ENCODE results near the gene ELMO1.

ELMO1 gene

DNA sequence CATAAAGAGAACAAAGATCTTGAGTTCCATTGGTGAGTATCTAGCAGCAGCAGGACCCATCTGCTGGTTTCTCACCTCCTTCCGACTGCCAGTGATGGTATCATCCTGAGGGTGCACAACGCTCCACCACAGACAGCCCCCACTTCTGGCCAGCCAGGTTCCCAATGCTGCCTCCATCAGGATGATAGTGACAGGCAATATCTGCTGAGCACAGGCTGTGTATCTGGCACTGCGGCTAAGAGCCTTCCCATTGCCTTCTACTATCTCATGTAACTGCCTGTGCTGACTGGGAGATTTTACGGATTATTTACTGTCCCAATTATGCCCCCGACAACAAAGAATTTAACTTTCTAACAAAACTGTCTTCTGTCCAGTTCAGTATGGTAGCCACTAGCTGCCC, 372.0 kb downstream of the ELMO1 start:
- no peak for DNase-seq

DNA sequence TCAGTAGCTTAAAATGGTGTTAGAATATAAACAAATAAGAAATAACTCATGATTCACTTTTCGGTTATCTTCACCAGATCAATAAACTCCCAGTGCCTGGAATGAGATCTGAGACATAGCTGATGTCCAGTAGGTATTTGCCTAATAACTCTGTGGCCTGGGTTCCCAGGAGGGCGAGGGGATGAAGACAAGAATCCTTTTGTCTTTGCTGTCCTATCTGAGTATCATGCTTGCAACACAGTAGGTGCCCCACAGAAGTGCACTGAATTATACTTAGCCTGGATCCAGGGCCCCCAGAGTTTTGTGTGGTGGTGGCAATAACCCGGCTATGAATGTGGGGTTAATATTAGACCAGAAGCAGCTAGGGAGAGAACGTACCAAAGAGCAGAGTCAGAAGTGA, 374.3 kb downstream of the ELMO1 start:
- no peak for DNase-seq

DNA sequence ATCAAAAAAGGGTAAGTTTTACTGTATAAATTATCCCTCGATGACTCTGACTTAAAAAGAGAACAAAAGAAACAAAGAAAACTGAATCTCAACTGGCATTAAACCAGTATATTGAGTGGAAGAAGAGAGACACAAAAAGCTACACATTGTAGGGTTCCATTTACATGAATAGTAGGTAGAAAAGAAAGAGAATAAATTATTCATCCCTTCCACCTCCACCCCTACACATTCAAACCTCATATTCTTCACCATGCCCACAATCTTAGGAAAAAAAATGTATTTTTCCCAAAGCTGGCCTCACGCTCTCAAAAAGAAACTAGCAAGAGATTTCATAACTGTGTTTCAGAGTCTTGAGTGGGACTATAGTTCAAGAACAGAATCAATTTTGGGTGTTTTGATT, 377.5 kb downstream of the ELMO1 start:
- no peak for DNase-seq

DNA sequence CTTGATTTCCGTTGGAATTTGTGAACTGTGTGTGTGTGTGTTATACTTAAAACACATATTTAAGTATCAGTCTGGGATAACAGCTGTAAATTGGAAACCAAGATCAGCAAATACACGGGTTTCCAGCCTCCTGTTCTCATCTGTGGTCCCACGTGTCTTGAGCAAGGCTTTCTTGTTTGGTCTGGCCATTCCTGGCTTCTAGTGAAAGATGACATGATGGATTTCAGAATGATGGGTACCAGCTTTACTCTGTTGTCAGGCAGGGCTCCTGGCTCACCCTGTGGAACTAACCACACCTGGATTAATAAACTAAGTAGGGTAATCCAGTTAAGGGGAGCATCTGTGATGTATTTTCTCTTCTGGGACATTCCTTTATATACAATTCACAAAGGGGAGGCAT, 378.2 kb downstream of the ELMO1 start:
- DNase-seq = no peak

DNA sequence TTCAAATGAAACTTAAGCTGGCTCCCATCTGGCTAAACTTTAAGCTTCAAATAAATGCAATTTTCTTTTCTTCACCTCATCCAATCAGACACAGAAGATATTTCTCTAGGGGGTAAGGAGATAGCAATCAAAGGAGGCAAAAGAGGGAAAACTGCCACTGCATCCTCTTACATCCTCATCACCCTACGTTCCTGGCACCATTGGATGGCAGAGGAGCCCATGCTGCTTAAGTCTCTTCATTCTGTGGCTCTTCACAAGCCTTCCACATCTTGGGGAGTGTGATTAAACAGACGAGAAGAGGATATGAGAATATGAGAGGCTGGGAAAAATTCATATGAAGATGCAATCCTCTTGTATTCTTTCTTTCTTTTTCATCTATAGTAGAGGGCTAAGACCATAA, 378.6 kb downstream of the ELMO1 start:
- DNase-seq = no peak

DNA sequence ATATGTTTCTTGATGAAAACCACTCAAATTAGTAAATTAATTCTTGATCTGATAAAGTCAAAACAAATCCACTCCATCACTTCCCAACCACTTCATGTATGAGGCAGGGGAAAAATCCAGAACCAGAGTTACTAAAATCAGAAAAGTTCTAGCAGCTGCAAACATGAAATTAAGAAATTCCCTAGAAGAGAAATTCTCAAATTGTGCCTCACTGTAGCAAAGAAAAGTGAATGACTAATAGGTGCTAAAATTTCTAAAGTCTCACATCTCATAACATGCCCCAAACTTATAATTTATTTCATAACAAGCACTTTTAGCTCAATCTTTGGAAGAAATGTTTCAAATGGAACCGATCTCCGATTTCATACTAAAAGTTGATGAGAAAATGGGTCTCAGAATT, 379.3 kb downstream of the ELMO1 start:
- DNase-seq = no peak

DNA sequence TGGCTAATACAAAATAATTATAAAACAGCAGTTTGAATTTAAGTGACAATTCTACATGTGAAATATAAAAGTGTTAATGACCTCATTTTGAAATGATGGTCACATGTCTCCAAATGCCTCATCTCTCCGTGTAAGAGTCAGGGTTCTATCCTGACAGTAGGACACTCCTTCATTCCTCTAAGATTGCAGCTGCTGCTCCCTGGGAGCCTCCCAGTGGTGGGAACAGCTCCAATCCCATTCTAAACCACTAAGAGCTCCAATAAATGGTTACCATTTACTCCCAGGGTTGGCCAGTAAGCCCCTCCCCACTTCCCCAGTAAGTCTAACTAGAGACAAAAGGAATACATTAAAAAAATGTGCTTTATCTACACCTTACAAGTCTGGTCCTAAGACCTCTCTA, 379.8 kb downstream of the ELMO1 start:
- DNase-seq = no peak

DNA sequence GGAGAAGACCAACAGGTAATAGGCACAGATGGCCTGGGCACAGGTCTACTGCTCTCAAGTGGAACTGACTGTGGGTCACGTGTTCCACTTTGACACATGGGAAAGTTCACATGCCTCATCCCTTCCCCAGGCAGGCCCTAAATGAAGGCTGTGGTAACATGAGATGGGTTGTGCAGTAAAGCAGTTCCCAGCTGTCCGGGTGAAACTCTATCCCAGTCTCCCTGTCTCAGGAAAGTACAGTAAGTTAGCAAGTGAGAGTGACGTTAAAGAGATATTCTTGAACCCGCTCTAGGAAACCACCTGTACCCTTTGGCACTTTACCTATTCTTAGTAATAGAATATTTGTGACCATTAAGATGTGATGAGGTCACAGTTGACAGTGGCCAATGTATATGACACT, 380.6 kb downstream of the ELMO1 start:
- peak; percentile 91 for DNase-seq

DNA sequence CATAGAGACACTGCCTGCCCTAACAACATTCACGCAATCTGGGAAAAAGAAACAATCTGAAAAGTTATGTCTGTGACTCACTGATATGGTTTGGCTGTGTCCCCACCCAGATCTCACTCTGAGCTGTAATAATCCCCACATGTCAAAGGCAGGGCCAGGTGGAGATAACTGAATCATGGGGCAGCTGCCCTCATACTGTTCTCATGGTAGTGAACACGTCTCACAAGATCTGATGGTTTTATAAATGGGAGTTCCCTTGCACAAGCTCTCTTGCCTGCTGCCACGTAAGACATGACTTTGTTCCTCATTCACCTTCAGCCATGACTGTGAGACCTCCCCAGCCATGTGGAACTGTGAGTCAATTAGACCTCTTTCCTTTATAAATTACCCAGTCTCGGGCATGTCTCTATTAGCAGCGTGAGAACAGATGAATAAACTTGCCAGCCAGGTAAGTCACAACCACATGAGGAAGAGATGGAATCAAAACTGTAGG, 382.8 kb downstream of the ELMO1 start:
- DNase-seq = no peak

DNA sequence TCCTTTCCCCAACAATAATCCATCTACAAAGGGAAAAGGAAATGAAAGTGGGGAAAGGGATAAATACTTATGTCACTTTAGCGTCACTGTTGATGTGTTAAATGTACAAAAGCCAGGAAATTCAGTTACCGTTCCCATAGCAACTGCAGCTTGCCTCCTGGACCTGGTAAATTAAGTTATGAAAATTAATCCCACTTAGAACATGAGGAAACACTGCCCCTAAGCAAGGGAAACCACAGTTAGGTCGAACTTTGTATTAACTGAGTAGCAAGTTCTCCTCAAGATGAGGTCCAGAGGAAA, 386.2 kb downstream of the ELMO1 start:
- no peak for DNase-seq

DNA sequence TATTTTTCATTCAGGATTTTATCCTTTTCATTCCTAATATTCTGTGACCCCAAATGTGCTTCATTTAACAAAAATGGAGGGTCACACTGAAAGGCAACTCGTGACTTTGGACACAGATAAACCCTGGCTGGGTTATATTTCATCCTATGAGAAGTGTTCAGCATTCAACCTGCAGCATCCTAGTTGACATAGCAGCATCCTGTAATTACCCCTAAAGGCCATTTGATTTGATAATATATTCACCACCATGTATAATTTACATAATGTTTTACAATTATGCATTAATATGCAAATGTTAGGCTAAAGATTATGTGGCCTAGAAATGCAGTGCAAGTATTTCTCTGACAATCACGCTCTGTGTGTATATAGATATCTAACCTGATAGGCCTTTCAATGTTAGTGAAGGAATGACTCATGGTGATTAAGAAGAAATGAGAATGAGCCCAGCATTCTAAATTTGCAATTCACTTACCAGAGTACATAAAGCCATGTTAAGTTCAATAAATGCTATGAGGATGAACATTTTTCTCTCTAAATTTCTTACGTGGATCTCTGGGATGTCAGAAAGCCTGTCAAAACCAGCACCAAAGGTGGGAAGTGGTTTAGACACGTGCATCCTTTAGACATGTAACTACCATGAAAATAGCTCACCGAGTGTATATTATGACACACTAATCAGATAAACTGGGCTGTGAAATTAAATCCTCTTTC, 386.7 kb downstream of the ELMO1 start:
- DNase-seq = no peak

DNA sequence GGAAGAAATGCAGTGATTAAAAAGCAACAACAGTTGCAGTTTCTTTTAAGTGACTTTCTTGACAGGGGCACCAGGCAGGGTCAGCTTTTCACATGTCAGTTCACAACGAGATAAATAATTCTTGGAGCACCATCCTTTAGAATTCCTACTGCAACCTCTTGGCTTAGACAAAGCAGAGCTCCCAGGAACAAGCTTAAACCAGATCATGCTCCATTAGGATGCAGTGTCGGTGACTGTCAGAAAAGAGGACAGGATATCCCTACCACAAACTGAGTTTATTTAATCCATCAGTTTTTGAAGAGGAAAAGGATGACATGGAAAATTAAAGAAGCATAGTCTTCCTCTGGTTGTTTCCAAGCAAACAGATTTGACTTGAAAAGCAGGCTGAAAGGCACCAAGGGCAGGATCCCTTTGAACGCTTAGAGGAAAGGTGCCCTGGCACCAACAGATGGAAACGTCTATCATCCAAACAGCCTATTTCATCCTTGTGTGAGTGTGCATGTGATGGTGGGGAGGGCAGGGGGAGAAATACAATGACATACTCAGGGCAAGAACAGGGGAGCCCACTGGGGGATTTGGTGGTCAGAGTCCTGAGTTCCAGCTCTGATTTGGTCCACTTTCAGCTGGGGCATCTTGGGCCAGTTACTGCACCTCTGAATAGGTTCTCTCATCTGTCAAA, 392.3 kb downstream of the ELMO1 start:
- no peak for DNase-seq

DNA sequence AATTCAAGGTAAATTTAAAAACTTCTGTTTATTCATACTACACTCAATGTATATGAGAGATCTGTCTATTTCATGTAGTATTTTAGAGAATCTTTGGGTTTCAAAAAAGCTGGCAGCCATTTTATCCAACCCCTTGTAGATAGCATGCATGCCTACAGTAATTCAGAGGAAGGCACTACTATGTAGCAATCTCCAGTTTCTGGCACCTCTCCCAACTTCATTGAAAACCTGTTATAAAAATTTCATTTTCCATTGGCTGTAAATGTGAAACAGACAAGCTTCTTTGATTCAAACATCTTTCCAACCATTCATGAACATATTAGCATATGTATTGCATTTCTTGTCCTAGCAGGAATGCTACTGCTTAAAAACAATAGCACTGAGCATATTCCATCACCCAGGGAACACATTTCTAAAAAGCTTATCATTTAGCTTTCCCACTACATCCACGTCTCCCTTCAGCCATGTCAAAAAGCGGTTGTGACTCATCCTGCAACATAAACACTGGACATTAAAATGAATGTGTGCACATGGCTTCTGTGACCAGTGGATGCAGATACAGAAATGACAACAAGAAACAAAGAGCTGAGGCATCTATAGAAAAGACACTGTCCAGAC, 393.9 kb downstream of the ELMO1 start:
- DNase-seq = no peak

DNA sequence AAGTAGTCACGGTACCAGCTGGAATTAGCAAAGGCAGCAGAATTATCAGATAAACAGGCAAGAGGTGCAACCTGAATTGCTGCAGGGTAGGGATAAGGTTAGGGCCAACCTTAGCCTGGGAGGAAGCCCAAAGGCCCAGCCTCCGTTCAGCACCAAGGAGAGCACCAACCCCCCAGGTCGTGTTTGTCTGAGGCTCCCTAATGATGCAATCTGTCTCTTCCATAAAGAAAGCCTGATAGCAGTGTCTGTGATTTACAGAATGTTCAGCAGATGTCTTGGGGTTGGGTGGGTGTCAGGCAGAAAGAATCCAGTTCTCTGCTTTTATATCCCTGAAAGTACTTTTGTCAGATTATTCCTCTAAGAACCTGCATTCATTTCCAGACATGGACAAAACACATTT, 396.0 kb downstream of the ELMO1 start:
- DNase-seq = no peak

DNA sequence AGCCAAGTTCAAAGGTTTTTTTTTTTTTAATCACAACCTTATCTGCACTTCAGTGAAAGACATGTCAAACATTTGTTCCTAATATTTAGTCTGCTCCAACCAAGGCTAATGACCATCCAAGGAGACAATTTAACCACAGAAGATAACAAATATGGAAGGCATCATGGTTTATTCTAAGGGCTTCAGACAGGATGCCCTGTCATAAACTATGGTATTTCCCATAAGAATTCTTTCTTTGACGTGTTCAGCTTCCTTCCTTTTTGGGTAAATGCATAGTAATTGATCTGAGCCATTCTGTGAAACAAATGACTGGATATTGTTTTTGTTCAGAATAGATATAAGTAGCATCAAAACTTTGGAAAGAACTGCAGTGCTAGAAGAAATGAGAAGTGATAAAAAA, 397.9 kb downstream of the ELMO1 start:
- no peak for DNase-seq

DNA sequence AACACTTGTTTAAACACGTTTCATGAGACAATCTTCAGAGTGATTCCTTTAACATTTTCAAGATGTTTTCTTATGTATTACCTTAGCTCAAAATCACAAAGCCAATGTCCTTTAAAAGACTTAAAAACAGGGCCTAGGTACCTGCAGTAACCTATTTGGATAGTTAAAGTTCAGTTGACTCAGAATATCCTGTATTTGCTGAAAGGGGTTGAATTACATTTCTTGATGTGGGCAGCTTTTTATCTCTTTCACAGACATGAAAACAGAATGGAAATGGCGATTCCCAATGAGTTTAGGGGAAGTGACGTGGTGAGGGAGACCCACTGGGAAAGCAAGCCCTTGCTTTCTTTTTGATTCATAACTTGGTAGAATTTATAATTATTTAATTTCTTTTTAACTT, 400.0 kb downstream of the ELMO1 start:
- no peak for DNase-seq

DNA sequence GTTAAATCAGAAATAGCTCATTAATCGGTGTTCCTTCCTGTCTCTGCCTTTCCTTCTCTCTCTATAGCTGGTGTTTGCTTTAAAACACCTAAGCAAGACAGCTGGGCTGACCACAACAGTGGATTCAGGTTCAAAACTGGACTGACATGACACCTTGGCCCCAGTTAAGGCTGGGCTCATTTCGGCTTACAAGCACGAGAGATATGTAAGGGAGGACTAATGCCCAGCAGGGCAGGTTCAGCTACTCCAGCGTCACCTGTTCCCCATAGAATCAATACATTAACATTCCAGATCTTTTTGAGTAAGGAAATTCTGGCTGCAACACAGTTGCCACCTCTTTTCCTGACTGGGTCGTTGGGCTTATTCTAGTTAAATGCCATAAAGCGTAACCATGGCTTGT, 401.4 kb downstream of the ELMO1 start:
- DNase-seq = no peak

DNA sequence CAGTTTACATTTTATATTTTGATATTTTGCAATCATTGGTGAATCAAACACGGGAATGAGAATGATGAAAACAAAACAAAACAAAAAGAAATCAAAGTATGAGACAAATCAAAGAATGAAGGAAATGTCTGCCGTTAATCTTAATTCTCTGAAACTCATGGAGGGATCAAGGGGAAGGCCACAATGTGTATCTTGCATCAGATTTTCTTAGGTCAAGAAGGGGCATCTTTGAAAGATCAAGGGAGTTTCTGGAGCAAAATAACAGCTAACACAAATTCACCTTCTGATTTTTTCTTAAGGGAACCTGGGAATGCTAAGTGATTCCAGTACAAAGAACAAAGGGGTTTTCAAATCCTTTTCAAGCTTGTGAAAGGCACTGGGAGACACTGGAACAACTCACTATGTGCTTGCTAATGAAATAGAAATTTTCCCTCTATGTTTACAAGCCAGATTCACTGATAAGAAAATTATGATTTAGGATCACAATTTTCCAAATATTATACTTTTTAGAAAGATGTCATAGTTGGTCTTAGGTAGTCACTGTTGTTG, 402.1 kb downstream of the ELMO1 start:
- no peak for DNase-seq

DNA sequence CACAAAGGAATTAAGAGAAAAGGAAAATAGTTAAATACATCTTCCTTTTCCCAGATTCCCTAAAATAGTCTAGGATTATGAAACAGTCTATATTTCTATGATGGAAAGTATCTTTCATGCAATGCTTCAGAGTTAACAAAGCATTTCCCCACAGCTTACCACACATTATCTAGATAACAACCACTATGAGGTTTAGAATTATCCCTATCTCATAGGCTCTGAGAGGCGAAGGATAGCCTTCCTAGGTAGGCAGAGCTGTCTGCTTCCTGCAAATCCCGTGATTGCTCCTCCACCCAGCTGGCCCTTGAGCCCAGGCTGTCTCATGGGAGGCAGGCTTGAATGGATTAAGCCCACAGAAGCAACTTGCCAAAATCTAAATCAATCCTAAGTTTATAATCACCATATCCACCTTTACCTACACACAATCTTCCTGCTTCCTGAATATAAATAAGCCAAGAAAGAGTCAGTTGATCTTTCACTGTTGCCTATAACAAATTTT, 402.9 kb downstream of the ELMO1 start:
- DNase-seq = no peak

DNA sequence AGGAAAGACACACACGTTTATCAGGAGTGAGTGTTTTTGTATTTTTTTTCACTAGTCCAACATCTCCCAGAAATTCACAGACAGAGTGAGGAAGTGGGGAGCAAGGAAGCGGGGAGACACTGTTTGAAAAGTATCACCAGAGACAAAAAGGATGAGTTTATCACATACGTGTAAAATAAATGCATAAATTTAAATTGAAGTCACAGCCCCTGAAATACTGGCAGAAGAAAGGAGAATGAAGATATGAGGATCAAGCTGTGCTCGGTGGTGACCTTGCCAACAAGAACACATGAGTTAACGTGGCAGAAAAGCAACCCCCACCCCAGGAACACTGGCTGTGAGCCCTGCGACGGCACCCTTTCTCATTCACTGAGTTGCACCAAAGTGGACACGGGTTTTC, 407.2 kb downstream of the ELMO1 start:
- no peak for DNase-seq

DNA sequence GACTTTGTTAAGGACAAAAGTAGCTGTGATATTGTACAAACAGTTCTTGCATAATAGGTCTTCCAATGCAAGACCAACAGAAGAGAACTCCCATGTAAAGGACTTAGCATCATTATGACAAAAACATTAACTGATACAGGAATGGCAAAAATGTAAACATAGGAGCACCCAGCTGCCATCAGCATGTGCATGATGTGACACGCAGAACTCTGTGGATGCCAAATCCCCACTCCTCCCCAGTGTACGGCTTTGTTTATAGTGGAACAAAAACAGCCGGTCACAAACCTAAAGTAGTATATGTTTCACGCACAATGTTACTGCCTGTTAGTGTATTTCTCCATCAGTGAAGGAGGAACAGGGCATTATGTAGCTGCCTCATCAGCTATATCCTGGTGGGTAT, 408.3 kb downstream of the ELMO1 start:
- DNase-seq = no peak

DNA sequence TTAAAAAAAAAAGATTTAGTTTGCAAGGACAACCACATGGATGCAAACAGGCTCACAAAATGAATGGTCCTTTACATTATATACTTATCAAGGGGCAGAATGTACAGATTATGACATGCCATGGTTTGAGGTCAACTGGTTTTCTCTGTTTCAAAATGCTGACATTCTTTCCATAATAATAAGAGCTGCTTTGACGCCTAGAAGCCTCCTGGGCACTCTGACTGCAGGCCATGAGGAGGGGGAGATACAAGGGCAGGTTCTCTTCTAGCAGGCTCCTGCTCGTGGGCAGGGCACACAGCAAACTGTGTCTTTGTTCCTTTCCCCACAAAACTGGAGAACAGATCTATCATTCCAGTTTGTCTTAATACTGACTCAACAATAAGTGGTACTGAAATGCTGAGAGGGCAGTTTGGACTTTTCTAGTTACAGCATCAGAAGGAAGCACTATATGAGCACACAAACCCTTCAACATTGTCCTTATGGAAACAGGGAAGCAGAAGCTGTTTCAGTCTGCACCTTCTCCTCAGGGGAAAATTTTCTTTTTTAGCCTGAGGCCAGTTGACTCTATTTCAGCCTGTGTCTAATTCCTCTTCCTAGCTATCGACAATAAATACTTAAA, 409.4 kb downstream of the ELMO1 start:
- no peak for DNase-seq

DNA sequence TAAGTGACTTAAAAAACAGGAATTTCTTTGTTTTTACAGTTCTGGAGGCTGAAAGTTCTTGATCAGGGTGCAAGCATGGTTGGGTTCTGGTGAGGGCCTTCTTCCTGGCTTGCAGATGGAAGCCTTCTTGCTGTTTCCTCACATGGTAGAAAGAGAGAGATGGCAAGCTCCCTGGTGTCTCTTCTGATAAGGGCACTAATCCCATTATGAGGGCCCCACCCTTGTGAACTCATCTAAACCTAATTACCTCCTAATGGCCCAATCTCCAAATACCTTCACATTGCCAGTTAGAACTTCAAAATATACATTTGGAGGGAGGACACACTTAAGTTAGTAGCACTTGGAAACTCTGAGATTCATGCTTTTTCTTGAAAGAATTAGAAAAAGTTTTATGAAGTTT, 410.0 kb downstream of the ELMO1 start:
- DNase-seq = no peak

DNA sequence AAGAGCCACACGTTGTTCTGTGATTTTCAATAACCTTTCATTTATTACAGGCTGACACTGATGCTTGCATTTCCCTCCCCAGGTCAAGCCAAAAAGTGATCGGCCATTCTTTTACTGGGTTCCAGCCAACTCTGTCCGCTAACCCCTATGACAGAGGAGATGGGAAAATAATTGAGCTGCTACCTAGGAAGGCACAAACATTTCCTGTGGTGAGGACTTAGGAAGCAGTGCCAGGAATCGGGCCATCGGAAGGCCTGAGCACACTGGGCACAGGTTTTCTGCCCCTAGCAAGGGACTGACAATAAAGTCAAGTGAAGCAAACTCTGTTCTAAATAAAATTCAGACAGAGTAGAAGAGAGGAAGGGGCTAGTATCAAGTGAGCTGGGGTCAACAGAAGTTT, 411.4 kb downstream of the ELMO1 start:
- no peak for DNase-seq
